ENCODE results near the gene CCDC157.

- TF ChIP-seq CTCF (IDR thresholded peaks at IDR 0.05; ENCODE audit: low read depth, low read length): no peak
- no peak for TF ChIP-seq POLR2A (IDR thresholded peaks at IDR 0.05; ENCODE audit: extremely low read depth, insufficient read length)
Observed at GRCh38 chr22:30324014-30324730, 32.6 kb upstream of the CCDC157 start.
